Sigmoid colon (tissue), 4 donors: ENCODE results near the gene ENTPD1.

Source experiments
- CTCF ChIP-seq, 4 experiments: fragments of 450-650 bp in 3 of 4; fragments of 200-600 bp in 1 of 4; IDR thresholded peaks; one replicate each; pipeline ENCODE4 v1.5.1; 2016 to 2019; ENCODE audit warnings: antibody characterized with exemption in 4 of 4, mild to moderate bottlenecking in 3 of 4, moderate library complexity in 2 of 4
- EP300 ChIP-seq, 4 donors: sonication (generic); formaldehyde crosslinking; IDR thresholded peaks; one replicate each; pipeline ENCODE4 v1.6.1; 2017; ENCODE audit warnings: antibody characterized with exemption in 4 of 4
- POLR2A ChIP-seq, 2 donors: fragments of 450-650 bp; IDR thresholded peaks; one replicate each; pipeline ENCODE4 v1.6.1; 2016; ENCODE audit warnings: antibody characterized with exemption in 2 of 2, mild to moderate bottlenecking in 2 of 2, moderate library complexity in 2 of 2
- POLR2AphosphoS5 ChIP-seq, 4 donors: sonication (generic); formaldehyde crosslinking; IDR thresholded peaks; one replicate each; pipeline ENCODE4 v1.6.1; 2017; ENCODE audit warnings: antibody characterized with exemption in 4 of 4

GRCh38 chr10:95730233-95730632 lies 25.7 kb upstream of the ENTPD1 start:
- TF ChIP-seq POLR2AphosphoS5 (IDR thresholded peaks at IDR 0.05) (no peak), POLR2A (IDR thresholded peaks at IDR 0.05) (no peak), CTCF (IDR thresholded peaks at IDR 0.05) (no peak), EP300 (IDR thresholded peaks at IDR 0.05) (no peak)
